ELF-1 (cell line): Measurements from ENCODE around the gene DPP4.

Source experiments
- DNase-seq: peaks from one replicate; pipeline ENCODE4 v3.0.0-alpha.2; 2016; ENCODE audit warnings: low read depth, low spot score

Gene DPP4

DNA sequence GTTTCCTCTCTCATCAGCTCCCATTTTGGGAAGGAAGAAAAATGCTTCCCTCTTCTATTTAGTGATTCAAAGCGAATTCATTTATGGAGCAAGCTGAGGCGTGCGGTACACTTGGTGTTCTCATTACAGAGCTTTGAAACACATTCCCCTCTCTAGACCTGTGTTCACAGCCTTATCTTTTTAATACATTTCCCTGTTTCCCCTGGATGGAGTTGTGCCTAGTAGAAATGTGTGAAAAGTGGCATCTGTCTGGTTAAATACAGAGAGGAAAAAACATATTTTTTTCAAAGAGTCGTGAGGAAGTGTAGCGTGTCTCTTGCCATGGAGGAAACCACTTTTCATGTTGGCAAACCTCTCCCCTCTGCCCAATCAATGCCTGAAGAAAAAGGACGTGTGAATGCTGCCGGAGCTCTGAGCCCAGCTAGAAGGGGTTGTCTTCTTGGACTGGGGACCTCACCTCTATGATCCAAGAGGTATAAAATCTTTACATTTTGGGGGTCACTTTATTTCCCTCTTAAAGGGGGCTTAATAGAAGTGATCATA lies 52.4 kb downstream of the DPP4 start:
- no peak for DNase-seq

DNA sequence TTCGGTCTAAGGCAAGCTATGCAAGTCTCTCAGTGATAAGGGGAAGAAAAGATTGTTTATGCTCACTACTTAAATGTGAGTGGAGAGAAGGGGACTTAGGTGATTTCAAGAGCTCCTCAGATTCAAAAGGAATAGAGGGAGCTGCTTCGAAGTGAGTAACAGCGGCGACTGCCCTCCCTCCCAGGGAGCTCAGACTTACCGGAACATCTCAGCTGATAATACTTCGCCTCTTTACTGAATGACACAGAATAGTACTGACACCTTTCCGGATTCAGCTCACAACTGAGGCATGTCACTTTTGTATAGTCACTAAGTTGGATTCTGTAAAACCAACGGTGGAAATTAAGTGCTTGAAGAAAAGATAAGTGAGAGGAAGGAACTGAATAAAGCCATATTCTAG lies 55.5 kb downstream of the DPP4 start:
- DNase-seq = no peak

DNA sequence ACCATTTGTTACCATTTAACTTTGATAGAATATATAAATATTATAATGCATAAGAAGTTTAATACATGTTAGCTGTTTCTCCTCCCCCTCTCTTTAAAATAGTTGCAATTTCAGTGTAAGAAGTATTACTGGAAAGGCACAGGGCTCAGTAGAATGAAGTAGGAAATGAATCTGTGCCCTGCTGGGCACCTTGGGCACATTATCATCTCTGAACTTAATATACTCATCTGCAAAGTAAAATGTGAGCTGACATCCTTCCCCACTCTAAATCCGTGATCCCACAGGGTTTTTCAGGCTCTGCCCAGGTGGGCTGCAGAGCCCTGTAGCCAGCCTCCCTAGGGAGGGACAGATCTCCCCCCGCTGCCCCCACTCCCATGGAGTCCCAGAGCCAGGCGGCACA lies 56.8 kb downstream of the DPP4 start:
- DNase-seq = no peak

DNA sequence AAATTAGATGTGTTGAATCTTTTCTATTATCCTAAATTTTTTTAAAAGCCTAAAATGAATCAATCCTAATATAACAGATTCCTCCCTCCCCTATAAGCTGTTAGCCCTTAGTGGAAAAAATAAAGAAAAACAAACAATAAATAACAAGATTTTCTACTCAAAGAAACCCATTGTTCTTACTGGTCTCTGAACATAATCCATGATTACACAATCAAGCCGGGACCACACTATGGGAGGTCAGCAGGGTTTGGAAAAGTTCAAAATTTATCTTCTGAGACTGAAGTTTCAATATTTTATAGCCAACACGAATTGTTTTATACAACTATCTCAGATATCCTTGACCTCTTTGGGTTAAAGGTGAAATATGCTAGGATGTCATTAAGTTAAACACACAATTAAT lies 57.9 kb downstream of the DPP4 start:
- DNase-seq = no peak

DNA sequence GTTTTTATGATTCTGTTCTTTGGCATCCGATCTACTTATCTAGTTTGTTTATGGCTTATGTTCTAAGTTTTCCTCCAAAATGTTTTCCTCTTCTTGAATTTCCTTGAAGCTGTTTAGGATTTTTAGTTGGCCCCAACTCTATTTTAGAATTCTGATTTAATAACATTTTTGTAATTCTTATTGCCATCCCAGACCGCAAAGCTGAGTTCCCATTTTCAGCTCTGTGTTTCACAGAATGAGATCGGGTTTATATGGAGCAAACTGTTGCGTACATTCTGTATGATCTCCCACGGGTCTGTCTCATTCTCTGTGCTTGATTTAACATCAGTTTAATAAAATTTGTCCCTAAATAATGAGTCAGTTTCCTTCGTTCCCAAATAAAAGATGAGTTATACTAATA lies 59.3 kb downstream of the DPP4 start:
- DNase-seq = no peak

DNA sequence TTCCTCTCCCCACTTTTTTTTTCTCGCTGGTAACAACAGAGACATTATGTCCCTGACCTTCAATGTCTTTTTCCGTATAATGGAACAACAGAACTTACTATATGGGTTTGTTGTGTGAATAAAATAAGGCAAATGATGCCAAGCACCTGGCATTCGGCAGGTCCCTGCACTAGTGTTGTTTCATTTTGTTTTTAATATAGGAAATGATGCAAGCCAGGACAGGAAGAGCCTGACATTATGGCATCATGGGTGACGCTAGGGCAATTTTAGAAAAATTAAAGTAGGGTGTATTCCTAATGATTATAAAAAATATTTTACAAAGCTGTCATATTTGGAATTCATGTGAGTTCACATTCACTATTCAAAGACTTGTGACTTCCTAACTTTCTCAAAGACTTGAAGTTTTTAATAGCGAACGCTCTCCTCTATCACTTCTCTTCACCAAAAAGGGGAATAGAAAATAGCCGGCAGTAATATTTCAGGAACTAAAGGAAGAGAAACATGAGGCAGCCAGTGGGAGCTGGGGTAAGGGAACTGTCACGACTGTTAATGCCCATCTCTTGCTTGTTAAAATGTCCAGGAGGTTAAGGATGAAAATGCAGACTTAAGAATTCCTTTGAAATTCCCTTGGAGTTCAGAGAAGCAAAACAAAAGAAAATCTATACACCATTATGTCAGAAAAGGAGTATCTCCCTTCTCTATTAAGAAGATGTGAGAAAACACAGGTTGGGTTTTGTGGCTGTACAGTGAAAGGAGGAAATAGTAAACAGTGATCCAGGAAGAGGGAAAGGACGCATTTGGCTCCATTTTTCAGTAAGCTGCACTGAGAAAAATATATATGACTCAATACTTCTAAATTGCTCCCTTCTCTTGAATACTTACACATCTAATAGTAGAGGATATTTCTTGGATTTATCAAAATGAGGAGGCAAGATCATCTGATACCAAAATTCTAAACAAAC lies 60.2 kb downstream of the DPP4 start:
- DNase-seq = no peak

DNA sequence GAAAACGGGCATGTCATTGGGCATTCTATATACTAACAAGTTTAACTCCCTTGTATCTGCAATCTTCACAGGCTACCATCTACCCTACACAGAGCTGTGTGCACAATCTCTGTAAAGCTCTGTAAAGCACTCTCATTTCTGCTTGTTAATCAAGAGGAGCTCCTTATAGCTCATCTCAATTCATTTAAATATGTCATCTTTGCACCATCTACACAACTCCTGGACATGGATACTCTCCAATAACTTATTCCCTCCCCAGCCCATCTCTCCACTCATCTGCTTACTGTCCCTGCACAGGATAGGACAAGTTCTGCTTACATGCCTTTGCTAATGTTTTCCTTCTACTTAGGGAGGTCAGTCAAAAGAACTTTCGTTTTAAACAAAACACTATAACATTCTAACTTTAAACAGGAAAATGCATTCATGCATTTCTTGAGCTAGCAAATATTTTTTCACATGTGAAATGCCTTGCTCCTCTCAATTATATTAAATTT lies 61.4 kb downstream of the DPP4 start:
- DNase-seq = no peak

DNA sequence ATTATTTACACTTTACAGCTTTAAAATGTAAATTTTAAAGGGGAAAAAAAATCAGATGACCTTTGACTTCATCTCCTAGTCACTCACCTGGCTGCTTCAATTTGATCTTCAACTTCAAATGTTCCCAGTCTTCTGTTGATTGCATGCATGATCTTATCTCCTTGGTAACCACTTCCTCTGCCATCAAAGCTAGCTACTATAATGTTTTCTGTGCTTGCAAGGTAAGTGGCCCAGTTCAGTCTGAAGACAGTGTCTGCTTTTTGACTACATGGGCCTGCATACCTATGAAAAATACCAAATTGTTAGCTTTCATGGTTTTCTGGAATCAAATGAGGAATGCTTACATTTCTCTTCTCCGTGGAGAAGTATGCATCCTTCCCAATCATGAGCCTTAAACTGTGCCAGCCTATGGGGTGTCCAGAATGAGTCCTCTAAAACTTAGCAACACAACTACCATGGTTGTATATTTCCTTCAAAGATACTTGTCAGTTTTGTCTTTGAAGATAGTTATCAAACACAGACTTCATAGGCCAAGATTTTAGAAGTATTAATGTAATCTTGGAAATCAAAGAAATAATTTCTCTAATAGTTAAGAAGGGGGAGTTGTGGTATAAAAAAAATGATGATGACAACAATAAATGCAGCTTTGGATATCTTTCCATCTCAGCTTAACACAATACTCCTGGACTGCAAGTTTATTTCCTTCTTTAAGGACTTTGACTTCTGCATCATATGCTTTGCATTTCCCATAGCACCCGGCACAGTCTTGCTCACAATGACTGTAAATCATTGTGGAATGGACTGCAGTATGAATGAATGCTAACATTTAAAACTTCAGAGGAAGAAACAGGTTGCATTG lies 62.1 kb downstream of the DPP4 start:
- DNase-seq = no peak

DNA sequence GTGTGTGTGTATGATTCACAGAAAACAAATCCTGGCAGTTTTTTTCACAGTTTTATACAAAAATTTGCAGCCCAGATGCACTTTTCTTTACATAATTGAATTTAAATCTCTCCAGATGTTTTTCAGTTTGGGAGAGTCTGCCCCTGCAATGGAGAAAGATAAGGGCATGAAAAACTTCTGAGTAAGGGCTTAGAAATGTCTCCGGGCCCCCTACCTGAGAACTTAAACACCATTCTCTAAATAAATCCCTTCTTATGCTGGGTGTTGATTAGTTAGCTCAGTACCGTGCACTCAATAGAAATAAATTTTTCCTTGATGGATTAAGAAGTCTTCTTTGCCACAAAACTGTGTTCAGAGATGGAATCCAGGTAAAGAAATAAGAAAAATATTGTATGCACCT lies 64.5 kb downstream of the DPP4 start:
- no peak for DNase-seq

DNA sequence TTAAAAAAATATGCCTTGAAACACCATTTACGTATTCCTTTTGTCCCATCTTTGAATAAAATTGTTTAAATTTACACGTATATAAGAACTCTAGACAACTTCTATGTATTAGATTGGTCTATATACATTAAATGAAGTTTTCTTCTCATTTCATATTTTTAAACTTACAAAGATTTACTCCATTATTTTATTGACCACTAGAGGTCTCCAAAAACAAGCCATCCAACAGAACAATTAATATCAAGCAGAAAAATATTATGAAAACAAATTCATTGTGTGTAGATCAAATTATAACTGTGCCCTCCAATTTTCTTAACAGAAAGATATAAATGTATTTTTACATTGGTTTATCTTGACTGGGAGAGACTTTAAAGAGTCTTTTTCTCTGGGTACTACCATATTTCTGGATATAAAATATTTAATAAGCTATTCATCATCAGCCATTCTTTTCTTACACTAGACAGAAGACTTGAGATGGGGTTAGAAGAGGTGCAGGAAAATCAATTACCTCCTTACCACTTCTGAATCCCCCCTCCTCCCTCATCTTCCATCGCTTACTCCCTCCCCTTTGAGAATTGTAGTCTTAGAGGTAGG lies 66.5 kb downstream of the DPP4 start:
- no peak for DNase-seq

DNA sequence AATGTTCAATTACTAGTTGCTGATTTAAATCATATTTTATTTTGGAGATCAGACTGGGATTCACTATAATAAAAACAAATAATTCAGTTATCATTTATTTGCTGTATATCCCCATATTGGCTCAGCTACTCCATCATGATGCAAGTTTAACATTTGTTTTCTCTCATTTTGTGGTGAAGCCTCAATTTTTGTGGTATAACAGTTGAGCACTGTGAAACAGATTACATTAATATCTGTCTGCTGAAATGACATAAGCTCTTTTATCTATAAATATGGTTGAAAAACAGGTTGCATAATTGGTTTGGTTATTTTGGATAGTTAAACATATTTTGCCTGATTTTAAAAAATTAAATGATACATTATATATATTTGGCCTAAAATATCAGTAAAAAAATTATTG lies 67.7 kb downstream of the DPP4 start:
- DNase-seq = no peak

DNA sequence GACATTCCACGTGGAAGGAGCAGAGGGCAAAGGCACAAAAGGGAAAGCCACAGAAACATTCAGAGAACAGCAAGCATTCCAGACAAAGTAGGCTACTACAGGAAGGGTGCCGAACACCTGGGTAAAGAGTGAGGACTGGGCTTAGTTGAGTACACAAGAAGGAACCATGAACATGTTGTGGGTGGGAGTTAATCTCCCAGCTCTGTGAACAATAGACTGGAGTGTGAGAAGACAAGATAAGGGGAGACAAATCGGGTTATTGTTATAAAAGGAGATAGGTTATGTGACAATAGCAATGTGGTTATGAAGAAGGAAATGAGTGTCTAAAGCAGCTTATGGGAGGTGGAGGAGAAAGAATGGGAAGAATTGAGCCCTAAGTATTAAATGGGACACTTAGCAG lies 70.0 kb downstream of the DPP4 start:
- DNase-seq = no peak

DNA sequence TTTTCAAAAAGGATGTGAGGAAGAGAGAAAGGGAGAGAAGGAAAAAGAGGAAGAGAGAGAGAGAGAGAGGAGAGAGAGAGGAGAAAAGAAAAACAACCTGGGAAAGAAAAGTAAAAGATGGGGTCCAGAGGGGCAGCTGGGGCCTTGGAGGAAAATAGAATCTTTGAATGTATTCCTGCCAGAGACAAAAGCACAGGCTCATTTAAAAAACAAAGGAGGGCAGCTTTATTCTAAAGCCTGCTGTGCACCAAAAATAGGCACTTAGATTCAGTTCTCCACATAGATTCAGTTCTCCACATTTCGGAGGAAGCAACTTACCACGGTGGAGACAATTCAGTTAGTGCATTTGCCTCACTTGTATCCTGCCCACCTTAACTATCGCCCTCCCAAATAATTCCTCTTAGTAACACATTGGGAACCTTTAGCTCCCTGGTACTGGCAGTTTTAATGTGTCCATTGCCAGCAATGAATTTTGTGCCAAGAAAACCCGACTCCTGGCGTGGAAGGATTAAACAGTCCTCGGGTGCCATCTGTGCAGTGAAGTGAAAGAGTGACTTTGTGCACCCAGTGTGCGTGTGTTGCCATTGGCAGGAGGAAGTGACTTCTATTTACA lies 71.3 kb downstream of the DPP4 start:
- no peak for DNase-seq

DNA sequence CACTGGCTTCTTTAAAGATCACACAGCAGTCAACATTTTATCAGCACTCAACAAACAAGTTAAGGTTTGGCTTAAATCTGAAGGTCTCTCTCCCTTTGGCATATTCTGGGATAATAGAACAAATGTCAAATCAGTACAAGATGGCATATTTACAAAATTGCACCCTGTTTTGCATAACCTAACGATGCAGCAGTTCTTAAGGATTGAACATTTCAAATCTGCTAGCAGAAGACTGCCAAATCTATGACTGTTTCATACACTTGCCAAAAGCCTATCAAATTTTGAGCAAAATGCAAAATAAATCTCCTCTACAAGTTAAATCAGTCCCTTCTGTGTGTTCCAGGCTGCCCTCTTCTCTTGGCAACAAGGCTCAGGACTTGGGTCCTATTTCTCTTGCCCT lies 73.6 kb downstream of the DPP4 start:
- no peak for DNase-seq

DNA sequence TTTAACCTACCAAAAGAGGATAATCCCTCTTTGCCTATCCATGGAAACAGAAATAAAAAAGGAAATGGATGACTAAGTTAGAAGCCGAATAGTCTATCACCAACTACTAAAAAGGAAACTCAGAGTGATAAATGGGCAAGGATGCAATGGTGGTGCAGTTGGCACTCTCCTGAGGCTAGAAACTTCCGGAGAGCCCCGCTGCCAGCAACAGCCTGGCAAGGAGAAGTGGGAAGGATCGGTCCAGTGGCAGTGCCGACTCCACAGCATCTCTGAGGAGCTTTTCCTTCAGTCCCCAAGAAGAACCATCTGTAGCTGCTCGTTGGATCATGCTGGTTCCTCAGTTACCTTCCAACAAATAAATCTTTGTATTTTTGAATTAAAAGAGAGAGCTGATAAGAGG lies 74.7 kb downstream of the DPP4 start:
- DNase-seq = no peak

DNA sequence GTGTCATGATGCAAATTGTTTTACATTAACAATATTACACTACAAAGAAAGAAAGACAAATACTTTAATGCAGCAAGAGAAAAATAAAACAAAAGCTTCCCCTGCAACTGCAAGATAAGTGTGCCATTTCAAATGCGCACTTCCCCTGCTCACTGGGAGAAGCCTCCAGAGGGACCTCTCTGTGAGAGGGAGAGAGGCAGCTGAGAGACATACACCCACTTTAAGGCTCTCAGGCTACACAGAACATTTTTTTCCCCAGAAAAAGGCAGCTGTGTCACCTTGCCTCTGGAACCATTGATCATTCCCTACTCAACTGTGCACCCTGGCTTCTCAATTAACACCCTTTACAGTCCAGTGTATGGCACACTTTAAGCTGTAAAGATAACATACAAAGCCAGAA lies 75.2 kb downstream of the DPP4 start:
- DNase-seq = no peak

DNA sequence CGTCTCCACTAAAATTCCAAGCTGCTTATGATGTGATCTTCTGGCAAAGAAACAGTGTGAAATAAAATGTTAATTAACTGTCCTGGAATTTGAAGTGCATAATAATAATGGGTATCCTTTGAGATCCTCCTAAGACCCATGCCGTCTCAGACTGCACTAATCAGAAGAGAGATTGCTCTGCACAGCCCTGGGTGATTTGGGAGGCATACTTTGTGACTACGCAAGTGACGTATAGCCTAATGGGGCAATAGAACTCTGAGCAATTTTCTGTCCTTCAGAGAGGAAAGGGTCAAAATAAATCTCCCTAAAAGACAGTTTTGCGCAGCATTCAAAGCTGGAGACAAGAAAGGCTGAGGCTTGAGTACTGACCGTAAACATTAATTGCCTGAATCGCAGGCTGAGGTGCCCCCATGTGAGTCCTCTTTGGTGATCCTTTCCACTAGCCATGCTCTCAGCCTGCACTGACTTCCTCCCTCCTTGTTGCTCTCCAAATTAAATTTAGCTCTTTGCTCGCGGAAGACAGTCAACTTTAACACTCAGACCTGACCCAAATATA lies 76.0 kb downstream of the DPP4 start:
- no peak for DNase-seq

DNA sequence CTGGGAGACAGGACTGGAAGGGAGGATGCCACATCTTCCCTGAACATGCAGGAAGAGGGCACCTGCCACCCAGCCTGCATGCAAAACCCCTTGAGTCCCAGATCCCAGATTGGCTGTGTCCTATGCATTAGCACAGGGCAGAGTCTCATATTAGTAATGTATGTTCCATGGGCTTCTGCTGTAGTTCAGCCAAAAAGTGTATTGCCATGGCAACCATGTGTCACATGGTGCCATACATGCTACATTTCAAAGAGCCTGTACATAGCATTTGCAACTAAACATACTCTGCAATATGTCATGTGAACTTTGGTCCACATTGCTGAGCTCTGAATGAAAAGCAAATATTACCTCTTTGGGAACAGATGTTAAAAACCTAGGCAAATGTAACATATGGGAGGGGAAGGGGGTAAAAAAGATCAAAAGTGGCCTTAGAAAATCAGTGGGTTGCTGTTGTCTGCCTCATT lies 78.4 kb downstream of the DPP4 start:
- DNase-seq = no peak

DNA sequence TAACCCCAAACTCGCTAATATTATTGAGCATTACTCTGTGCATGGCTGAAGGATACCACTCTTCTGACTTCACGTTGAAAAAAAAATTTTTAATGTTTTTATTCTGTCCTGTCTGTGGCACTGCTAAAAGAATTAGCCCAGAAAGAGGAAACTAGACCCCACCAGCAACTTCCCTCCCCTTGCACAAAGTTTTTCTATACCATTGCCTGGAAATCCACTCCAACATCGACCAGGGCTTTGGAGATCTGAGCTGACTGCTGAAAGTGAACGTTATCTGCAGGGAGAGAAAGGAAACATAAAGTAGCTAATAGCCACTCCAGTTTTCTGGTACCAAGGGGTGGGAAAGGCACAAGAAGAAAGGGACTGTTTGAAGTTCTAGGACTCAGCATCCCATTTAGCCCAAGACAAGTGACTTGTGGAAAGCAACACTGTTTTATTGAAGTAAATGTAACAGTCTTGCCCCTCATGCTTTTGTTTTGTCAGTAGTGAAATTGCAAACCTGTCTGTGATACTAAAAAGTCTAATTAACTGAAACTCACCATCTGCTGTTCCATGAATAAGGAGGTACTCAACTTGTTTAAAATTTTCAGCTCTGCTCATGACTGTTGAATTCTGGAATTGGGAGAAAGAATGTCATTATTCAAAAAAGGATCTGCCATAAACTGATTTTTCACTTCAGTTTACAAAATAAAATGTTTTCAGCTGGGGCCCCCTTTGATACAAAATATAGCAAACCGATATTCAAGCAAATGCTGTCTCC lies 79.1 kb downstream of the DPP4 start:
- no peak for DNase-seq

DNA sequence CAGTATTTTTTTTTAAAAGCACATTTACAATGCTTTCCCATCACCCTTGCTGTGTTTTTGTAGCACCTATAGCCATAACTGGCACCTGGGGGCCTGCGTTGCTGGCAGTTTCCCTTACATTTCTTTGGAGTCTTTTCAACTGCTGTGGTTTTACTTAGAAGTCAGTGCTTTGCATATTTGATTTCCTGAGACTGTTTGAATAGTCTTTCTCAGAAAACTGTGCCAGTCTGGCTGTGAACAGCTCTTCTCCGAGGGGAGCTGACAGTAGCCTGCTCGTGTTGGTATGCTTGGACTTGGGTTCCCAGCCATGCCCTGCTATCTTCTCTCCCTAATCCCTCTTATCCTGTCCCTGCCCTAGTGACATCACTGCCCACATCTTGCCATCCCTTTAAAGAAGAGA lies 81.5 kb downstream of the DPP4 start:
- no peak for DNase-seq
